ENCODE measurements around the gene ZDHHC3. TPM values are rescaled to one million over a fixed set of nuclear protein-coding genes. Genes with fewer than 3 reads are reported as not detected.

Gene ZDHHC3
- total RNA-seq, 6 donors from 2014 or later = 98.0 to 179 (median 115) TPM

GRCh38 chr3:44965165-44965564 is 10.8 kb downstream of the ZDHHC3 start:
- H3K9me3 ChIP-seq = no peaks in the 10 kb centered on the region
- no peak overlapping the region for H3K27ac ChIP-seq
- no peaks in the 10 kb centered on the region for H3K36me3 ChIP-seq
- H3K27me3 ChIP-seq = no peaks in the 10 kb centered on the region
- 69 to 92% methylated on average over 1 to 3 of the region's 3 CpGs for WGBS, 2 donors
- ATAC-seq (ENCODE audit: low FRiP score in 2 of 2) (no peak), DNase-seq (no peak)
- no peak overlapping the region for H3K4me3 ChIP-seq
- TF ChIP-seq CTCF (IDR thresholded peaks at IDR 0.05) (no peak), POLR2AphosphoS5 (IDR thresholded peaks at IDR 0.05) (no peak), POLR2A (IDR thresholded peaks at IDR 0.05) (no peak), EP300 (IDR thresholded peaks at IDR 0.05) (no peak)
- peaks cover 24 to 75% (median 56%) of the 10 kb centered on the region in 4 donors for H3K4me1 ChIP-seq

GRCh38 chr3:44963571-44964325 is 12.2 kb downstream of the ZDHHC3 start:
- Histone ChIP-seq H3K27ac (peak overlapping the region in 1 of 4 donors; percentile 35), H3K27me3 (no peaks in the 10 kb centered on the region), H3K4me1 (peaks cover 27 to 70% (median 45%) of the 10 kb centered on the region in 4 donors), H3K4me3 (no peak overlapping the region), H3K9me3 (no peaks in the 10 kb centered on the region), H3K36me3 (peaks cover 0 to 6% (median 4%) of the 10 kb centered on the region in 4 donors)
- DNase-seq = no peak
- ATAC-seq (ENCODE audit: low FRiP score in 2 of 2) = no peak
- 68 to 69% methylated on average over 4 of the region's 4 CpGs for WGBS, 2 donors
- TF ChIP-seq EP300 (IDR thresholded peaks at IDR 0.05) (no peak), POLR2AphosphoS5 (IDR thresholded peaks at IDR 0.05) (no peak), POLR2A (IDR thresholded peaks at IDR 0.05) (no peak), CTCF (IDR thresholded peaks at IDR 0.05) (no peak)

GRCh38 chr3:44962621-44963393 is 13.2 kb downstream of the ZDHHC3 start:
- H3K27ac ChIP-seq = peak overlapping the region in 1 of 4 donors; percentile 9
- no peaks in the 10 kb centered on the region for H3K27me3 ChIP-seq
- ATAC-seq (ENCODE audit: low FRiP score in 2 of 2) (peak; percentile 23 to 64), DNase-seq (peak in 1 of 2 donors; percentile 61)
- H3K36me3 ChIP-seq = peaks cover 0 to 15% (median 8%) of the 10 kb centered on the region in 4 donors
- H3K9me3 ChIP-seq = no peaks in the 10 kb centered on the region
- H3K4me3 ChIP-seq = no peak overlapping the region
- TF ChIP-seq POLR2A (IDR thresholded peaks at IDR 0.05) (no peak), POLR2AphosphoS5 (IDR thresholded peaks at IDR 0.05) (peak; percentile 22 to 31), EP300 (IDR thresholded peaks at IDR 0.05) (peak in 1 of 4 donors; percentile 31), CTCF (IDR thresholded peaks at IDR 0.05) (no peak)
- 68 to 83% methylated on average over 6 of the region's 6 CpGs for WGBS, 2 donors
- peaks cover 30 to 61% (median 41%) of the 10 kb centered on the region in 4 donors for H3K4me1 ChIP-seq

- Histone ChIP-seq H3K27ac (no peak overlapping the region), H3K36me3 (peaks cover 0 to 23% (median 8%) of the 10 kb centered on the region in 4 donors), H3K9me3 (no peaks in the 10 kb centered on the region), H3K27me3 (no peaks in the 10 kb centered on the region), H3K4me1 (peaks cover 26 to 53% (median 36%) of the 10 kb centered on the region in 4 donors), H3K4me3 (no peak overlapping the region)
- WGBS, 2 donors = 82 to 84% methylated on average over 3 of the region's 3 CpGs
- TF ChIP-seq POLR2AphosphoS5 (IDR thresholded peaks at IDR 0.05) (no peak), EP300 (IDR thresholded peaks at IDR 0.05) (no peak), CTCF (IDR thresholded peaks at IDR 0.05) (no peak), POLR2A (IDR thresholded peaks at IDR 0.05) (no peak)
- DNase-seq = no peak
- ATAC-seq (ENCODE audit: low FRiP score in 2 of 2) = no peak
Observed at GRCh38 chr3:44961888-44962287, 14.1 kb downstream of the ZDHHC3 start.
